Renal cortical epithelial cell (primary cell): ENCODE results near the gene BRSK1. TPM values are rescaled to one million over a fixed set of nuclear protein-coding genes. Genes with fewer than 3 reads are reported as not detected.

Experiments
- DNase-seq: peaks from one replicate; pipeline ENCODE4 v3.0.0-alpha.2; 2011; ENCODE audit warnings: low read depth
- total RNA-seq: library from RNA; depleted of rRNA; stranded (reverse); fragments of >200 nt; gene quantifications from 2 replicates; pipeline ENCODE4 v1.2.3, GENCODE V29; 2014

Gene BRSK1
- total RNA-seq, 1 donor from 2014 or later, result 4.5 TPM

DNA sequence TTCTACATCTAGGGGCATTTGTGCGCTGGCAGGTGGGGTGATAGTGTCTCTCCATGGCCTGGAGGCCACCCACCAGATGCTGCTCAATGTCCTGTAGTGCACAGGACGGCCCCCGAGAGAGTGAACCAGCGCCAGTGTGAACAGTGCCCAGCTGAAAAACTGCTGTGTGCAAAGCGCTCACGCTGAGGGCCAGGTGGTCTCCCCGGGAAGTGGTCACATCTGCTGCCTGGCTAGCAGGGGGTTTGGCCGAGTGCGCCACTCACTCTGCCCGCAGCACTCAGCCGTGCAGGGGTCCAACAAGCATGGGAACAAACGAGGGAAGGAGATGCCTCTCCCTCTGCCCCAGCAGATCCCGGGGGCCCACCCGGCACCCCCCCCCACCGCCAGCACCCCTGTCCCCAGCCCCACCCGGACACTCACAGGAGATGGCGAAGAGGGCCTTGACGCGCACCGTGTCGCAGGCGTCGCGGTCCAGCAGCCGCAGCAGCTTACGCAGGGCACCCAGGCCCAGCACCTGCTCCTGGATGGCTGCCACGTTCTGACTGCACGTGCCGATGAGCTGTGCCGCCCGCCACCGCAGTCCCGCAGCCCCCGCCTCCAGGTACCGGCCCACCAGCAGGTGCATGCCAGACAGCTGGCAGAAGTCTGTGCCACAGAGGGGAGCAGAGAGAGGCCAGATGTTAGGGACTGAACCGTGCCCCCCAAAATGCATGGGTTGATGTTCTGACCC, 9.7 kb upstream of the BRSK1 start:
- DNase-seq, result no peak

DNA sequence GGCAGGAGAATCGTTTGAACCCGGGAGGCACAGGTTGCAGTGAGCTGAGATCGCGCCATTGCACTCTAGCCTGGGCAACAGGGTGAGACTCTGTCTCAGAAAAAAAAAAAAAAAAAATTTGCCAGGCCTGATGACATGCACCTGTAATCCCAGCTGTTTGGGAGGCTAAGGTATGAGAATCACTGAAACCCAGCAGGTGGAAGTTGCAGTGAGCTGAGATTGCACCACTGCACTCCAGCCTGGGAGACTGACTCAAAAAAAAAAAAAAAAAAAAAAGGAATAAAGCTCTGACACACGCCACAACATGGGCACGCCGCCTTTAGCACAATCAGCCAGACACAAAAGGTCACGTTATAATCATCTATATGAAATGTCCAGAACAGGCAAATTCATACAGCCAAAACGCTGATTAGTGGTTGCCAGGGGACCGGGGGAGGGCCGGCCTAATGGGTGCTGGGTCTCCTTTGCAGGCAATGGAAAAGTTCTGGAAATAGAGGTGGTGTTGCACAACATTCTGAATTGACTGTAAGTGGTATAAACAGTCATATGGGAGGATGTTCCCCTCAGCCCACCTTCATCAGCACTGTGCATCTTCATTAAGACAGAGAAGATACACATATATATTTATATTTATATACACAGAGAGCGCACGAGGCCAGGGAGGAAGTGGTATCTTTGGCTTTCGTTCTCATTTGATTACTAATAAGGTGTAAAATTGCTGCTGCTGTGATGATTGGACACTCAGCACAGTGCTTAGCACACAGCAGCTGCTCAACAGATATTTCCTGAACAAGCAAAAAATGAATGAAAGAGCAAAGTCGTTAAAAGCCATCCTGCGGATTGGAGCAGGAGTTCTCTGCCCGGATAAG, 7.7 kb upstream of the BRSK1 start:
- DNase-seq, result no peak

DNA sequence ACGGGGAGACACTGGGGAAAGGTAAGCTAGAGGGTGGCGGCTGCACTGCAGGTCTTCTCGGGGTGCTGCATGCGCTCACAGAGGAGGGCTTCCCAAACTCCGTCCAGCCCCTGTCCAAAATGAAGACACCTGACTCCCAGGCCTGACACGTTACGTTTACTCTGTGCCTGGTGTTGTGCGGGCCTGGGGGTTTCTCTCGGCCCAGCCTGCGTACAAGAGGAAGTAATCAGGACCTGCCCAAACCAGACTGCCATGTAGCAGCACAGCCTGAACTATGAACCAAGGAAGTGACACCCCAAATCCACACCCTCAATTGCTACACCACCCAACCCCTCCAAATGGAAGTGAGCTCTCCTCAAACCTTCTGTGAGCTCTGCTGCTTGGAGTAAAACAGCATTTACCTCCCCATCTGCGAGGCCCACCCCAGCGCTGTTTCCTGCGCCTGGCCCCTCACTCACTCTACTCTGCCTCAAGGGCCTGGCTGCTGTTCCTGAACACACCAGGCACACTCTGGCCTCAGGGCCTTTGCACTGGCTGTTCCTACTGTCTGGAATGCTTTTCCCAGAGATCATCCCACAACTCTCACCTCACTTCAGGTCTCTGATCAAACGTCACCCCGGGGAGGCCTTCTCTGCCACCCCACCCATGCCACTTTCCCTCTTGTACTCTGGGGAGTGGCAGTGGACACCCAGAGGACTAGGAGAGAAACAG, 6.9 kb upstream of the BRSK1 start:
- DNase-seq, result no peak

DNA sequence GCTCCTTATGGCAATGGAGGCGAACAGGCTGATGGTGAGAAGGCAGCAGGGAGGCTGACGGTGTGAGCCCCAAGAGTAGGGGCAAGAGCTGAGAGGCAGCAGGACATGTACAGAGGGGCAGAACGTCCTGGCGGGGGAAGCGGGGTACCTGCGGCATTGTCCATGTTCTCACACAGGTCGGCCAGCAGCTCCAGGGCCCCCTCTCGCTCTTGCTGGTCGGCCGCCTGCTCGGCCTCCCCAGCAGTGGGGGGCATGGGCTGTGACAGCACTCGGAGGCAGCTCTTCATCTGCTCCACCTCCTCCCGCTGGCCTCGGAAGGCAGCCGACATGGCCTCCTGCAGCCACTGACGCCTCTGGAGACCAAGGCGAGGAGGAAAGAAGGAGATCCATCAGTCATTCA, 6.3 kb upstream of the BRSK1 start:
- DNase-seq, result no peak

DNA sequence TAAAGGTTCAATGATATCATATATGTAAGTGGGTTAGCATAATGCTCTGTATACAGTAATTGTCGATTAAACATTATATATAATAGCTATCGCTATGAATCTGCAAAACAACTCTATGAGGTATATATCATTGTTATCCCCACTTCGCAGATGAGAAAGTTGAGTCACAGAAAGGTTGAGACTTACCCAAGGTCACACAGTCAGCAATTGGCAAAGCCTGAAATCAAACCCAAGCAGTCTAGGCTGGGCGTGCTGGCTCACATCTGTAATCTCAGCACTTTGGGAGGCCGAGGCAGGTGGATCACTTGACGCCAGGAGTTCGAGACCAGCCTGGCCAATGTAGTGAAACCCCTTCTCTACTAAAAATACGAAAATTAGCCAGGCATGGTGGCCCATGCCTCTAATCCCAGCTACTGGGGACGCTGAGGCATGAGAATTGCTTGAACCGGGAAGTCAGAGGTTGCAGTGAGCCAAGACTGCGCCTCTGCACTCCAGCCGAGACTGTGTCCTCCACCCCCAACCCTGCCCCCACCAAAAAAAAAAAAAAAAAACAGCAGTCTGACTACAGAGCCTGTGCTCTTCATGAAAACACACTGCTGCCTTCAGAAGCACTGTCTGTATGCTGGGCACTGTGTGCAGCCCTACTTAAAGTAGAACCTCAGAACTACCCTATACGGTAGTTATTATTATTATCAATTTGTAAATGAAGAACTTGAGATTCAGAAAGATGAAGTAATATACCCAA, 5.2 kb upstream of the BRSK1 start:
- no peak for DNase-seq

DNA sequence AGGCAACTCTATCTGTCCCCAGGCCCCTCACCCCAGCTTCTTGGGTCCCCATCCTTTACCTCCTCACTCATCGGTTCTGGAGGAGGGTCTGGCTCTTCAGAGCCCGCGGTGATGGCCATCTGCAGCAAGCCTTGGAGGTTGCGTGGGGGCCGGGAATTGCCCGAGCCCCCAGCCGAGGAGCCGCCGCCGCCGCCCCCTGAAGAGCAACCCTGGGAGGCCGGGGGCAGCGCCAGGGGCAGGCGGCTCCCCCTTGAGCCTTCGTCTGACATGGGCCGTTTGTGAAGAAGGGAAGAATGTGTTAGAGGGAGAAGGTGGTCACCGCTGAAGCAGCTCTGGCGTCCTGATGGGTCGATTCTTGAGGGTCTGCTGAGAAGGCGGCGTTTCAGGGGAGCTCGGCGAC, 4.5 kb upstream of the BRSK1 start:
- DNase-seq, result no peak

DNA sequence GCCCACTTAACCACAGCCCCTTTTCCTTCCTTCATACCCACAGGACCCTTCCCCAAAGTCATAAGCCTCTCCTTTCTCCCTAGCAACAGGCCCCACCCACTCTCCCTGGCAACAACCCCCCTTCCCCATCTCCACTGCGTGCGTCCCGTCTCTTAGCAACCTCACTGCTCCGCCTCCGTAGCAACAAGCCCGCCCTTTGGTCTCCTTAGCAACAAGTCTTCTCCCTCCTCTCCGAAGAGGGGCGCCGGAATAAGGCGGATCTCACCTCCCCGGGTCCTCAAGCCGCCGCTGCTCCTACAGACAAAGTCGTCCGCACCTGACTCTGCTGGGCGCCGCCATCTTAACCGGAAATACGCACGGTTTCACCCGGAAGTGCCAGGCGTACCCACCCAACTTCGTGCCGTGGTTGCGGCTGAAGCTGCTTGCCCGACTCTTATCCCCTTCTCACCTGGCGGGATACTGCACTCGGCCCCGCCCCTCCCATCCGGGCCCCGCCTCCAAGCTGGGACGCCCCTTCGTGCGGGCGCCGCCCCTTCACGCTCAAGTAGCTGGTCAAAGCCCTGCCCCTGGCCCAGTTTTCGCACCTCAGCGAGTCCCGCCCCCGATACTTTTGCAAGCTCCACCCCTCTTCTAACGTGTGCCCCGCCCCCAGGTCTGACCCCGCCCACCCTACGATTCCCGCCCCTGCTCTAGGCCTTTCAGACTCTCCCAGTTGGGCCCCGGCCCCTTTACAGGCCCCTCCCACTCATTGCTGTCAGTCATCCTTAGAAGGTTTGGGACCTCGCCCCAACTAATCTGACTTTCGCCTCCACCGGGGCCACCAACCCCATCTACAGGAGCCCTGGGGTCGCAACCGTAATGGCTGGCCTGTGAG, 3.8 kb upstream of the BRSK1 start, which contains the start of gene HSPBP1:
TSS of gene HSPBP1 (minus strand) at position 341 of the 874 bp plus-strand sequence. CDS start 502 bp downstream, outside the sequence.
- DNase-seq, result peak; percentile 90

DNA sequence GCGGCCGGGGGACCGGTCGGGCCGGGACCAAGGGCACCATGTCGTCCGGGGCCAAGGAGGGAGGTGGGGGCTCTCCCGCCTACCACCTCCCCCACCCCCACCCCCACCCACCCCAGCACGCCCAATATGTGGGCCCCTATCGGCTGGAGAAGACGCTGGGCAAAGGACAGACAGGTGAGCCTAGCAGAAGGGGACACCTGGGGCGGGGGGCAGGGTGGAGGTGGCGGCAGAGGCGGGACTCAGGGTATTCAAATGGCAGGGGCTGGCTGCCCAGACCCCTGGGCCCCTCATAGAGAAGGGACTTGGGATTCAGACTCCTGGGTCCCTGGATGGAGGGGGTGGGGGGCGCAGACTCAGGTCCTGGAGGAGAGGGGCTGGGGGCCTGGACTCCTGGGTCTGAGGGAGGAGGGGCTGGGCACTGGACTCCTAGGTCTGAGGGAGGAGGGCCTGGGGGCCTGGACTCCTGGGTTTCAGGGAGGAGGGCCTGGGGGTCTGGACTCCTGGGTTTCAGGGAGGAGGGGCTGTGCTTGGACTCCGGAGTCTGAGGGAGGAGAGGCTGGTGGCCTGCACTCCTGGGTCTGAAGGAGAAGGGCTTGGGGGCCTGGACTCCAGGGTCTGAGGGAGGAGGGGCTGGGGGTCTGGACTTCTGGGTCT, 735 bp downstream of the BRSK1 start:
- DNase-seq, result no peak

DNA sequence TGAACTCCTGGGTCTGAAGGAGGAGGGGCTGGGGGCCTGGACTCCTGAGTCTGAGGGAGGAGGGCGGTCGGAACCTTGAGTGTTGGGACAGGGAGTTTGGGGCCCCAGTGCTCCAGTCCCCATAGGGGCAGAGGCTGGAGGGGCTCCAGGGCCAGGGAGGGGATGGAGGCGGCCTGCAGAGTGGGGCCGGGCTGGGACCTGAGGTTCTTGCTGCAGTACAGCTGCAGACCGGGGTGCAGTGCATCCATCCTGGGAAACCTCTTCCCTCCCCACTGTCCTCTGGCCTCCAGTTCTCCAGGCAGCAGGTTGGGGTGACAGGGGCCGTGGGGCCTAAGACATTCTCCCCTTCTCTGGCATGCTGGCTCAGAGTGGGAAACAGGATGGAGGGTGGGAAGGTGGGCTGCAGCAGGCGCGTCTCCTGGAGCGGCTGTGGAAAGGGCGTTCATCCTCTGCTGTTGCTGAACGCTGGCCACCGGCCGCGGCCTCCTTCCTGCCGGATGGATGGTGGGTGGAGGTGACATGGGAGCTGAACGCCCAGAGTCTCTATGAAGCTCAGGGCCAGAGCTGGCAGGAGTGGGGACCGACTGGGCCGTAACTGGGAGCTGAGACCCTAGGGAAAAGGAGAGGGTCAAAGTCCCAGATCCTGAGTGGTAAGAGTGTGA, 1.6 kb downstream of the BRSK1 start:
- DNase-seq, result no peak

DNA sequence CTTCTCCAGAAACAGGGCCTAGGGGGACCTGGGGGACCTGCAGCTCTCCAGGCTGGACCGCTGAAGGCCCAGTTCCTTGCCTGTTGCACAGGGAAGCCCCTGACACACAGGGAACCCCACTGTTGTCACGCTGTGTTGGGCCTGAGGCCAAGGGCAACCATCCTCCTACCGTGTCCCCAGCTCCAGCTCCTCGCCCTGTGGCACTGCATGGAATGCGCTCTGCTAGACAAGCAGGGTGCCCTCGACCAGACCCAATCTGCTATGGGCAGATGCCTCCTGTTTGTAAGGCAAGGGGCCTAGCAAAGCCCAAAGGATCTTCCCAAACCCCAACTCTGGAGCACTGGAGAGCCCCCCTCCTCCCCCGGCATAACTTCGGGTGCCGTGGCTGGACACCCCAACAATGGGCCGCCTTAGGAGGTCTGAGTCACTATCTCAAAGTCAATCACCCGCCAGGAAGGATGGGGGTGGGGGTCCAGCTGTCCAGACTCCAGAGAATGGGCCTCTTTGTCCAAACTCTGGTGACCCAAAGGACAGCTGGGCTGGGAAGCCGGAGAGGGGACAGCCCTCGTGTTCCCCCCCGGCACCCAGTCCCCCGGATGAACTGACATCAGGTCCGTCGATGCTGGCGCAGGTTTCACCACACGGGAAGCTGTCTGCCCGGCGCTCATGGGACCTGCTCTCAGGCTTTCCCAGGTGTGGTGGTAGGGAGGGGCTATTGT, 3.7 kb downstream of the BRSK1 start:
- no peak for DNase-seq

DNA sequence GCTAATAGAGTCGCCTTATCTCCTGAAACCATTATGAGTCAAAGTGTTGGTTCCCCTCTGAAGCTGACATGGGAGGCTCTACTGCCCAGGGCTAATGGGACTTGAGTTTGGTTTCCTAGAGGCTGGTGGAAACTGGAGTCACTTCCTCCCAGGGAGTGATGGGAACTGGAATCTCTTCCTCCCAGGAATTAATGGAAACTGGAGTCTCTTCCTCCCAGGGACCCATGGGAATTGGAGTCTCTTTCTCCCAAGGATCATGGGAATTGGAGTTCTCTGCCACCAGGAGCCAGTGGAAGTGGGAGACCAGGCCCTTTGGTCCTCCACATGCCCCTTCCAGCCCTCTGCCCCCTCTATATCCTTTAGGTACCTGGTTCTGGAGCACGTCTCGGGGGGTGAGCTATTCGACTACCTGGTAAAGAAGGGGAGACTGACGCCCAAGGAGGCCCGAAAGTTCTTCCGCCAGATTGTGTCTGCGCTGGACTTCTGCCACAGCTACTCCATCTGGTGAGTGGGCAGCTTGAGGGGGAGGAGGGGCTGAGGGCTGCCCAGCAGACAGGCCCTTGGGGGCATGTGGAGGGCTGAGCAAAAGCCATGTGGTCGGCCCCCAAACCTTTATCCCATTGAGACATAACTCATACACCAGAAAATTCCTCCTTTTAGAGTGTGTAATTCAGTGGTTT, 5.5 kb downstream of the BRSK1 start:
- DNase-seq, result no peak

DNA sequence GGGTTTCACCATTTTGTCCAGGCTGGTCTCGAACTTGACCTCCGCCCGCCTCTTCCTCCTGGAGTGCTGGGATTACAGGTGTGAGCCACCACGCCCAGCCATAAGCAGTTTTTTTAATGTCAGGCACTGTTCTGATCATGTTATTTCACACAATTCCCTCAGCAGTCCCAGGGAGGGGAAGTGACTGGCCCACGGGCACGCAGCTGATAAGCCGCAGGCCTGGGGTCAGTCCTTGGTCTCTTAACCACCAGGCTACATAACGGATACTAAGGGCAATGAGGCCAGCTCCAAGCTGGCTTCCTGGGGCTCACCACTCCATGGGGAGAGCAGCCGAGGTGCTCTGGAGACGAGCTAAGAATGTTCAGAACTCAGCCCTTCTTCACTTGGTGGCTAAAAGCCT, 13.5 kb downstream of the BRSK1 start:
- DNase-seq, result no peak

DNA sequence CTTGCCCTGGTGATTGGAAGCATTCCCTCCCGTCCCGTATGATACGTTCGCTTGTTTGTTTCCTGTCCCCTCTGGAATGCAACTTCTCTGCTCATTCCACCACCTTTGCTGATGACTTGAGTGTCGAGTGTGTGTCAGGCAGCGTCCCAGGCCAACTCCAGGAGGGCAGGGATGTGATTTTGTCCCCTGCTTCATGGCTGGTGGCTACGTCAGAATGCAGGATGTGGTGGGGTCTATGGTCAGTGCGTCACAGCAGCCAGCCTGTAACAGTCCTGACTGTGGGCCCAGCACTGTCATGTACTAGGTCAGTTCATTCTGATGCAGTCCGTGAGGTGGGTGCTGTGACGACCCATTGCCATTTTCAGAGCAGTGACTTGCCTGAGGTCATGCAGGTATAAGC, 16.2 kb downstream of the BRSK1 start:
- DNase-seq, result no peak

DNA sequence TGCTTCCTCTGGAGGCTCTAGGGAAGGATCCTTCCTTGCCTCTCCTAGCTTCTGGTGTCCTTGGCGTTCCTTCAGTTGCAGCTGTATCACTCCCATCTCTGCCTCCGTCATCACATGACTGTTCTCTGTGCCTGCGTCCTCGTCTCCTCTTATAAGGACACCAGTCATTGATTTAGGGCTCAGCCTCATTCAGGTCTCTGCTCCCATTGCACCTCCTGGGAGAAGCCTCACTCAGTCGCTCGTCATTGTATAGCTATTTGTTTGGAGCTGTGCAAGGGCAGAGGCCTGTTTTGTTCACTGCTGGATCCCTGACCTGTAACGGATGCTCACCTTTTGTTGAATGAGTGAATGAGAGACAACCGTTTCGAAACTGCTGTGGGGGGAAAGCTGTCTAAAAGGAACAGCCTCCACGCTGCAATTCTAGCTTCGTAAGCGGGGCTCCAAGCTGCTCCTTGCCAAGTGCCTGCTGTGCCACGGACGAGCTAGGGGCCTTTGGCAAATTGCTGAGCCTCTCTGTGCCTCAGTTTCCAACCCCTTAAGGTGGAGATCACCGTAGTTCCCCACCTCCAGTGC, 17.2 kb downstream of the BRSK1 start:
- no peak for DNase-seq

DNA sequence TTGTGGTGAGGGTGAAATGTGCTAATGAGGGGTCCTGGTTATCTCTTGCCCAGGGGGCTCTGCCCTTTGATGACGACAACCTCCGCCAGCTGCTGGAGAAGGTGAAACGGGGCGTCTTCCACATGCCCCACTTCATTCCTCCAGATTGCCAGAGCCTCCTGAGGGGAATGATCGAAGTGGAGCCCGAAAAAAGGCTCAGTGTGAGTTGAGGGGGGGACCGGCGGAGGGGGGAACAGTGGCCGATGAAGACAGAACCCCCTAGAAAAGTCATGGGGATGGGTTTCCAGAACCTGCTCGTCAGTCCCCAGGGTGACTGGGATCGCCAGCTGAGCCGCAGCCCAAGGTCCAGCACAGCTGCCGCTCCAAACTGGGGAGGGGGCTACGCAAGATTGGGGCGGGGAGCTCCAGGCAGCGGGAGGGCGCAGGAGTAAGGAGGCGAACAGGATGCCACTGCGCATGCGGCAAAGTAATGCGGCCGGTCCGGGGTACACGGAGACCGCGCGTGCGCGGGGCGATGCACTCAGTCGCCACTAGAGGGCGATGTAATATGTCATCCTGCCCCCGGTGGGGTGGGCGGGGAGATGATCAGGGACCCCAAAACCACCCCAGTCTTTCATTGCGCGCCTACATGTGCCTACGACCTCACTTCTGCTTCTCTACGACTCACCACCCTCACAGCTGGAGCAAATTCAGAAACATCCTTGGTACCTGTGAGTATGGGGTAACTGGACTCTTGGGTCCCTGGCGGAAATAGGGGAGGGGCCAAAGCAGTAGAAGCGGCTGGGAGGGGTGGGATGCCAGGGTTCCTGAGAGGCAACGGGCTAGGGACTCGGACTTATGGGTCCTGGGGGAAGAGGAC, 17.9 kb downstream of the BRSK1 start:
- DNase-seq, result peak; percentile 46

DNA sequence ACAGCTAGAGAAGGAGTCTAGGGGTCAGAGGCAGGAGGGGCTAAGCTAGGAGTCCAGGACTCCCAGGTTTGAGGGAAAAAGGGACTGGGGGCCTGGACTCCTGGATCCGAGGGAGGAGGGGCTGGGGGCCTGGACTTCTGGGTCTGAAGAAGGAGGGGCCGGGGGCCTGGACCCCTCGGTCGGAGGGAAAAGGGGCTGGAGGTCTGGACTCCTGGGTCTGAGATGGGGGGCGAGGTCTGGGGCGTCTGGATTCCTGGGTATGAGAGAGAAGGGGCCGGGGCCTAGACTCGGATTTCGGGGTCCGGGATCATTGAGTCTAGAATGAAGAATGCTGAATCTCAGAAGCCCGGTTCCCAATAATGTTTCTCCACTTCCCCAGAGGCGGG, 18.5 kb downstream of the BRSK1 start:
- DNase-seq, result no peak

DNA sequence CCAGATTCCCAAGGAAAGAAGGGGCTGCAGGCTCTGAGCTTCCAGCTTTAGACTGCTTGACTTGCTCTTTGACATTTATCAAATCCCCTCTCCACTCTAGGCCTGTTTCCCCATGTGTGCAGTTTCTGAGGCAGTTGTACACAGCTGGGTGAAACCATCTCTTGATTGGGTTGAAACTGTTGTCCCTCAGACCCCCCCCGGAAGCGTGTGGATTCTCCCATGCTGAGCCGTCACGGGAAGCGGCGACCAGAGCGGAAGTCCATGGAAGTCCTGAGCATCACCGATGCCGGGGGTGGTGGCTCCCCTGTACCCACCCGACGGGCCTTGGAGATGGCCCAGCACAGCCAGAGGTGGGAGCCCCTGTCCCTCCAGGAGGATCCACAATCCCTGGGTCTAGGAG, 19.7 kb downstream of the BRSK1 start:
- no peak for DNase-seq
